Upper lobe of right lung (tissue), 1 donor: ENCODE measurements around the gene MAGOH. TPM values are rescaled to one million over a fixed set of nuclear protein-coding genes. Genes with fewer than 3 reads are reported as not detected.

ENCODE experiments used
- ATAC-seq: fragments of 200-7000 bp; cut with Tn5 transposase; one replicate; pipeline ENCODE4 v1.9.1; 2020; ENCODE audit warnings: mild to moderate bottlenecking, moderate library complexity
- DNase-seq: peaks from one replicate; pipeline ENCODE4 v3.0.0-alpha.2; 2020
- H3K27ac ChIP-seq: fragments of 200-600 bp; one replicate; pipeline ENCODE4 v1.8.0; 2022
- H3K27me3 ChIP-seq: fragments of 200-600 bp; one replicate; pipeline ENCODE4 v1.8.0; 2022; ENCODE audit warnings: mild to moderate bottlenecking
- H3K36me3 ChIP-seq: fragments of 200-600 bp; one replicate; pipeline ENCODE4 v1.8.0; 2022
- H3K4me1 ChIP-seq: fragments of 200-600 bp; one replicate; pipeline ENCODE4 v1.8.0; 2022
- H3K4me3 ChIP-seq: fragments of 200-600 bp; one replicate; pipeline ENCODE4 v1.8.0; 2022; ENCODE audit warnings: mild to moderate bottlenecking
- H3K9me3 ChIP-seq: fragments of 200-600 bp; one replicate; pipeline ENCODE4 v1.8.0; 2022
- CTCF ChIP-seq: fragments of 200-600 bp; IDR thresholded peaks from one replicate; pipeline ENCODE4 v1.8.0; 2022; ENCODE audit warnings: antibody characterized with exemption
- intact Hi-C: fragments of 100-400 bp; cut with DNase I; formaldehyde crosslinking; loops from one replicate; pipeline ENCODE4 v1.11.0; 2022
- total RNA-seq: library from RNA; stranded (reverse); fragmentation: NEBNext Ultra II Directional; extraction: Animal tissue kit (Norgen Biotek cat#: 25700); gene quantifications from one replicate; pipeline ENCODE4 v1.2.1, GENCODE V29; 2021
- donor health status: DM: no; HTN: yes; CAD: no; lungs with severe emphysema.

Gene MAGOH
- total RNA-seq, 1 donor from 2014 or later: 38.8 TPM

GRCh38 chr1:53196485-53197290 is 41.6 kb downstream of the MAGOH start, which contains the start of gene CPT2:
Gene CPT2 (plus strand): TSS chr1:53196824. CDS start chr1:53196944, 120 bp downstream.
- intact Hi-C loops: no loop called here
- Histone ChIP-seq H3K4me3 (peak within 1 kb of the TSS; percentile 92), H3K4me1 (peaks cover 31% of the 10 kb centered on the region), H3K9me3 (no peaks in the 10 kb centered on the region), H3K36me3 (peaks cover 13% of the 10 kb centered on the region), H3K27ac (peak within 1 kb of the TSS; percentile 100), H3K27me3 (no peaks in the 10 kb centered on the region)
- TF ChIP-seq CTCF: peak; percentile 17
- DNase-seq: peak; percentile 98
- peak; percentile 99 for ATAC-seq

- Histone ChIP-seq H3K36me3 (peaks cover 7% of the 10 kb centered on the region), H3K4me1 (peaks cover 31% of the 10 kb centered on the region), H3K9me3 (no peaks in the 10 kb centered on the region), H3K27ac (peak overlapping the region; percentile 100), H3K4me3 (peak overlapping the region; percentile 92), H3K27me3 (no peaks in the 10 kb centered on the region)
- ATAC-seq (no peak), DNase-seq (no peak)
- intact Hi-C loops: no loop called here
- TF ChIP-seq CTCF: no peak
Observed at GRCh38 chr1:53196017-53196484, 42.3 kb downstream of the MAGOH start.

- intact Hi-C loops: no loop called here
- no peaks in the 10 kb centered on the region for H3K27me3 ChIP-seq
- no peak for TF ChIP-seq CTCF
- H3K36me3 ChIP-seq: peaks cover under 1% of the 10 kb centered on the region
- H3K4me3 ChIP-seq: no peak overlapping the region
- ATAC-seq (no peak), DNase-seq (no peak)
- H3K9me3 ChIP-seq: no peaks in the 10 kb centered on the region
- H3K4me1 ChIP-seq: peaks cover 31% of the 10 kb centered on the region
- peak overlapping the region; percentile 100 for H3K27ac ChIP-seq
Observed at GRCh38 chr1:53195246-53196016, 42.9 kb downstream of the MAGOH start.

DNA sequence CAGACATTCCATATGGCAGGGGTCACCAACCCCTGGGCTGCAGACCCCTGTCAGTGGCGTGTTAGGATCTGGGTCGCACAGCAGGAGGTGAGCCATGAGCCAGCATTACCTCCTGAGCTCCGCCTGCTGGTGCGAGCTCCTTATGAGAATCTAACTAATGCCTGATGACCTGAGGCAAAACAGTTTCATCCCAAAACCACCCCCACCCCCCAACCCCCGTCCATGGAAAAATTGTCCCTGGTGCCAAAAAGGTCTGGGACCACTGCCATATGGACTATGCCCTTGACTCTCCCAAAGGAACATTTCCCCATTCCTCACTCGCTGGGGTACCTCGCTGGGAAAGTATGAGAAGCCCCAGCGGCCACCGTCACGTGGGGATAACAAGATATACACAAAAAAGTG is 48.1 kb downstream of the MAGOH start:
- DNase-seq (no peak), ATAC-seq (no peak)
- Histone ChIP-seq H3K27ac (no peak overlapping the region), H3K4me3 (no peak overlapping the region), H3K9me3 (no peaks in the 10 kb centered on the region), H3K36me3 (no peaks in the 10 kb centered on the region), H3K27me3 (no peaks in the 10 kb centered on the region), H3K4me1 (peaks cover 2% of the 10 kb centered on the region)
- intact Hi-C loops: no loop called here
- TF ChIP-seq CTCF: no peak

- Histone ChIP-seq H3K36me3 (no peaks in the 10 kb centered on the region), H3K27ac (no peak overlapping the region), H3K27me3 (no peaks in the 10 kb centered on the region), H3K9me3 (no peaks in the 10 kb centered on the region), H3K4me1 (no peaks in the 10 kb centered on the region), H3K4me3 (no peak overlapping the region)
- DNase-seq (no peak), ATAC-seq (no peak)
- intact Hi-C loops: no loop called here
- TF ChIP-seq CTCF: no peak
Observed at GRCh38 chr1:53189061-53189460, 49.3 kb downstream of the MAGOH start.
